GM18517 (cell line): ENCODE results near the gene SLC6A19.
"Not testable (repeated sequence)": the region's sequence is repeated elsewhere in the genome, so short reads cannot be mapped to it uniquely, and the experiment has no call there.

Experiments used
- ATAC-seq: cut with Tn5 transposase; IDR thresholded peaks from one replicate; pipeline ENCODE4 v1.9.1; 2021; ENCODE audit warnings: mild to moderate bottlenecking, moderate library complexity; ENCODE audit not compliant: unreplicated experiment

SLC6A19 gene

GRCh38 chr5:1201327-1202025 lies at the start of gene SLC6A19:
Gene SLC6A19 (plus strand): TSS chr5:1201595. CDS start chr5:1201651, 56 bp downstream.
- ATAC-seq, result no peak

GRCh38 chr5:1152156-1152555 lies 49.2 kb upstream of the SLC6A19 start:
- ATAC-seq, result no peak

- no peak for ATAC-seq
These were observed 48.6 kb upstream of the SLC6A19 start for GRCh38 chr5:1152771-1153282.

- no peak for ATAC-seq
These were observed 48.0 kb upstream of the SLC6A19 start for GRCh38 chr5:1153428-1153827.

GRCh38 chr5:1155191-1156032 lies 46.0 kb upstream of the SLC6A19 start:
- no peak for ATAC-seq

GRCh38 chr5:1156033-1156753 lies 45.2 kb upstream of the SLC6A19 start:
- no peak for ATAC-seq

- ATAC-seq, result no peak
These were observed 44.5 kb upstream of the SLC6A19 start for GRCh38 chr5:1156754-1157460.

- not testable (repeated sequence) for ATAC-seq
These were observed 43.9 kb upstream of the SLC6A19 start for GRCh38 chr5:1157461-1157986.

- no peak for ATAC-seq
These were observed 42.6 kb upstream of the SLC6A19 start for GRCh38 chr5:1158647-1159340.

GRCh38 chr5:1159341-1159675 lies 42.1 kb upstream of the SLC6A19 start:
- no peak for ATAC-seq

GRCh38 chr5:1159774-1160406 lies 41.5 kb upstream of the SLC6A19 start:
- no peak for ATAC-seq

- ATAC-seq, result no peak
These were observed 40.1 kb upstream of the SLC6A19 start for GRCh38 chr5:1161108-1161832.

- ATAC-seq, result no peak
These were observed 39.6 kb upstream of the SLC6A19 start for GRCh38 chr5:1161833-1162229.

- ATAC-seq, result no peak
These were observed 39.1 kb upstream of the SLC6A19 start for GRCh38 chr5:1162276-1162675.

- ATAC-seq, result no peak
These were observed 38.6 kb upstream of the SLC6A19 start for GRCh38 chr5:1162751-1163150.

GRCh38 chr5:1163366-1163765 lies 38.0 kb upstream of the SLC6A19 start:
- ATAC-seq, result no peak

GRCh38 chr5:1163879-1164278 lies 37.5 kb upstream of the SLC6A19 start:
- ATAC-seq, result no peak

- ATAC-seq, result no peak
These were observed 36.4 kb upstream of the SLC6A19 start for GRCh38 chr5:1164696-1165630.
